ENCODE data around the gene AMPH. TPM values are rescaled to one million over a fixed set of nuclear protein-coding genes. Genes with fewer than 3 reads are reported as not detected.

The AMPH gene
- total RNA-seq, 4 donors from 2014 or later = 2.8 to 41.2 (median 16.7) TPM

DNA sequence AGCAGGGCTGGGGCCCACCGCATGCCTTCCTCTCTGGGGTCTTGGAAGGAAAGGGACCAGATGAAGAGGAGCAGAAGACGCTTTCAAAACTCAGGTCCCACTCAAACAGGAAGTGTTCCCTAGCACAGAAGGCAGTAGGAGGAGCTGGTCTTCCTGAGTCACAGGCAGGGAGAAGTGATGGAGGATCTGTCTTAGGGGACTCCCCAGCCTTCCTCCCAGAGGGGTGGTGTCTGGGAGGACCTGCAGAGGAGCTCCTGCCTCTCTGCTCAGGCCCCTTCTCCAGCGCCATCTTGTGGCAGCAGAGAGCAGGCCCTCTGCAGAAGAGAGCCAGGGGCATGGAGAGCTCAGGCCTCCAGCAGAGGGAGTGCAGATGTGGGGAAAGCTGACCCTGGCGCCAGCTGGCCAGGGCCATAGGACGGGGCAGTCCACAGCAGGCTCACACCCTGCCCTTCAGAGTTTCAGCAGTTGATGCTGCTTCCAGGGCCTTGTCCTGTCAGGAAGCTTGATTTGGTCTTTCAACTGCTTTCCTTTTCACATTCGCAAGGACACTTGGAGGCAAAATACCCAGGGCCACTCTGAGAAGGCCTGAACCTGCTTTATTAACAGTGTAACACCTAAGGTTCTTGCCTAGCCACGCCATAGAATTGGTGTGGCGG is 295.6 kb downstream of the AMPH start:
- DNase-seq (ENCODE audit: low spot score) (peak; percentile 46), ATAC-seq (ENCODE audit: low FRiP score) (peak; percentile 87)
- TF ChIP-seq, protein P1, sequence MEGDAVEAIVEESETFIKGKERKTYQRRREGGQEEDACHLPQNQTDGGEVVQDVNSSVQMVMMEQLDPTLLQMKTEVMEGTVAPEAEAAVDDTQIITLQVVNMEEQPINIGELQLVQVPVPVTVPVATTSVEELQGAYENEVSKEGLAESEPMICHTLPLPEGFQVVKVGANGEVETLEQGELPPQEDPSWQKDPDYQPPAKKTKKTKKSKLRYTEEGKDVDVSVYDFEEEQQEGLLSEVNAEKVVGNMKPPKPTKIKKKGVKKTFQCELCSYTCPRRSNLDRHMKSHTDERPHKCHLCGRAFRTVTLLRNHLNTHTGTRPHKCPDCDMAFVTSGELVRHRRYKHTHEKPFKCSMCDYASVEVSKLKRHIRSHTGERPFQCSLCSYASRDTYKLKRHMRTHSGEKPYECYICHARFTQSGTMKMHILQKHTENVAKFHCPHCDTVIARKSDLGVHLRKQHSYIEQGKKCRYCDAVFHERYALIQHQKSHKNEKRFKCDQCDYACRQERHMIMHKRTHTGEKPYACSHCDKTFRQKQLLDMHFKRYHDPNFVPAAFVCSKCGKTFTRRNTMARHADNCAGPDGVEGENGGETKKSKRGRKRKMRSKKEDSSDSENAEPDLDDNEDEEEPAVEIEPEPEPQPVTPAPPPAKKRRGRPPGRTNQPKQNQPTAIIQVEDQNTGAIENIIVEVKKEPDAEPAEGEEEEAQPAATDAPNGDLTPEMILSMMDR (IDR thresholded peaks at IDR 0.05) = peak in 1 of 3 donors; percentile 35

DNA sequence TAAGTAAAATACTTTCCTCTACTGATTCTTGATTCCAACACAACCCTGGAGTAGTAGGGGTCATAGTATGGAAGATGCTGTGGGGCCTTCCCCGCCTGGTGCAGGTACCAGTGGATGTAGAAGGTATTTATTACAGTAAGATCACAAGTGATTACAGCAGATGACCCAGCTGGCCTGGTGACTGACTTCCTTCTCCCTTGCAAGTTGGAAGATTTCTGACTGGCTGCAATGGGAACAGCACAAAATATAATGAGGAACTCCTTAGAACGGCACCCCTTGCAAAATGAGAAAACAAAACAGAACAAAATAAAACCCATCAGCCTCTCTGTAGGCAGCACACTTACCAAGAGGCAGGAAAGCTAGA is 296.1 kb downstream of the AMPH start:
- ATAC-seq (ENCODE audit: low FRiP score) = no peak
- TF ChIP-seq, protein P1 (IDR thresholded peaks at IDR 0.05) = no peak
- DNase-seq (ENCODE audit: low spot score) = no peak

DNA sequence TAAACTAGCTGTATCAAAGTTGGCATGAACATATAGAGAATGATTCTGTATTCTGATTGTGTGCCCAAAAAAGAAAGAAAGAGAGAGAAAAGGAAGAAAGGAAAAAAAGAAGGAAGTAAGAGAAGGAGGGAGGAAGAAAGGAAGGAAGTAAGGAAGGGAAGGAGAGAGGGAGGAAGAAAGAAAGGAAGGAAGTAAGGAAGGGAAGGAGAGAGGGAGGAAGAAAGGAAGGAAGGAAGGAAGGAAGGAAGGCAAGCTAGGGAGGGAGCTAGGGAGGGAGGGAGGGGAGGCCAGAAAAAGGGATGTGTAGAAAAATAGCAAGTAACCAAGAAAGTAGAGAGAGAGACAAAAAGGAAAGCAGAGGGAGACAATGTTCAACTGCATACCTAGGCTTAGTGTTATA is 297.0 kb downstream of the AMPH start:
- DNase-seq (ENCODE audit: low spot score) (no peak), ATAC-seq (ENCODE audit: low FRiP score) (no peak)
- TF ChIP-seq, protein P1 (IDR thresholded peaks at IDR 0.05) = no peak

Small RNA genes within 50 kb of the gene (small RNA-seq; reads per million reads assigned to genes)
- gene RN7SL83P (not detected), gene TRGV6 (not detected)

Data from omental fat pad (tissue), 4 donors.